HG02970 (cell line): ENCODE measurements around the gene SLC22A2.

Source experiments
- ATAC-seq: cut with Tn5 transposase; IDR thresholded peaks from one replicate; pipeline ENCODE4 v1.9.1; 2021; ENCODE audit warnings: mild to moderate bottlenecking, moderate library complexity, moderate number of reproducible peaks; ENCODE audit not compliant: unreplicated experiment, low FRiP score

The SLC22A2 gene

DNA sequence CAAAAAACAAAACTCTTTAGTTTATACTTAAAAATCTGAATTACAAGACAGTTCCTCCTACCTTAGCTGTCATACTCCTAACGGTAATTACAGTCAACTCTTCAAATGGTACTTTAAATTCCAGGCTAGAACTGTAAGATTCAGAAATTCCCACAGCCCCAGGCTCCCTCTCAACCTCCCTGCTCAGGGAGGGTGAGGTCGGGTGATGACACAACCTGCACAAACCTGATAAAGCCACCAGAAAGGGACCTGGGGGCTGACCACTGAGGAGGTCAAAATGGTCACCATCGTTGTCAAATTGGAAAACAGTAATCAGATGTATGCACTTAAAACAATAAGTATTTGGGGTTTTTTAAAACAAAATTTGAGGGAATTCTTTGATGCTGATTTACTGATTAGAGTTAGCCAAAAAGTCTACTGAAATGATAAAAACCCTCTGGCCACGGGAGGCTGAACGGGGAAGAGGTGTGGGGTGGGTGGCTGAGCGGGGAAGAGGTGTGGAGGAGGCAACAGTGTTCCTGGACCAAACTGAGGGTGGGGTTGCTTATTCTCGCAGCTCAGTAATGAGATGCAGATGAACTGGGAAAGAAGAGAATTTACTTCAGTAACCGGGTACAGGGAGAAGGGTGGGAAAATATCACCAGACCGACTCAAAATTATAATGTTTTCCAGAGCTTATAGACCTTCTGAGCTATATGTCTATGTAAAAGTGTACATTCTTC lies 84.7 kb downstream of the SLC22A2 start:
- no peak for ATAC-seq

- ATAC-seq: no peak
Measured at GRCh38 chr6:160172704-160173103, 85.9 kb downstream of the SLC22A2 start.

GRCh38 chr6:160170018-160170680 lies 88.5 kb downstream of the SLC22A2 start:
- ATAC-seq: no peak

DNA sequence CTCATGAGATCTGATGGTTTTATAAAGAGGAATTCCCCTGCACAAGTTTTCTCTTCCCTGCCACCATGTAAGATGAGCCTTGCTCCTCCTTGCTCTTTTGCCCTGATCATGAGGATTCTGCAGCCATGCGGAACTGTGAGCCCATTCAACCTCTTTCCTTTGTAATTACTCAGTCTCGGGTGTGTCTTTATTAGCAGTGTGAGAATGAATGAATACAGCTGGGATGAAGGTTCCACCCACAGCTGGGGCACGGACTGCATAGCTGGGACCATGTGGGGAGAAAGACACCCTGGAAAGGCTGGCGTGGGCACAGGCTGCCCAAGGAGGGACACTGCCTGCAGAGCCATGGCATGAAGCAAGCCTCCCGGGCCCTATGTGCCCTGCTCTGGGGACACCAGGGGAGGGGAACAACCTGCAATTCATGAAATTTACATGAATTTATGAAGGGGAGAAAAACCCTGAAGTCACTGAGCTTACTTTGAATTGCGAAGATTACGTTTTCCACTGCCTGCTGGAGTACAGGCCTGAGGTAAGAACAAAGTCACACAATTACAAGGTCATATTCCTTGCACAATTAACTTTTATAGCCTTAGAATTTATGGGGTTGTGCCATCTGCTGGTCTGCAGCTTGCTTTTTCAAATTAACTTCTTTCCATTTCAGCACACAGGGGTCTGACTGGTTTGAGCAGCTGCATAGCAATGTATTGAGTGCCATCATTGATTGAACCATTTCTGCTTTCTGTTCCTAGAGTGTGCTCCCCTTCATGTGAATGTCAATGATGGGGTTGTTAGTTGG lies 90.8 kb downstream of the SLC22A2 start:
- ATAC-seq: no peak
